Measurements from ENCODE around the gene INPP5A. TPM values are rescaled to one million over a fixed set of nuclear protein-coding genes. Genes with fewer than 3 reads are reported as not detected.

Gene INPP5A
- total RNA-seq, 1 experiment from 2014 or later = 16.6 TPM

- no TSS peak for BruUV-seq (replicated peaks)
- intact Hi-C loops (cut with micrococcal nuclease; ENCODE audit: unreplicated experiment) = no loop called here
- Mint-ChIP-seq H3K9me3 (ENCODE audit: low read depth, unreplicated experiment) (peaks cover 14% of the 10 kb centered on the region), H3K27me3 (ENCODE audit: unreplicated experiment) (no peaks in the 10 kb centered on the region), H3K36me3 (ENCODE audit: insufficient read depth, unreplicated experiment) (no peaks in the 10 kb centered on the region), H3K4me3 (ENCODE audit: low read depth, unreplicated experiment) (no peak overlapping the region), H3K27ac (ENCODE audit: unreplicated experiment) (no peak overlapping the region), H3K4me1 (ENCODE audit: low read depth, unreplicated experiment) (no peaks in the 10 kb centered on the region)
- TF ChIP-seq, protein P1, sequence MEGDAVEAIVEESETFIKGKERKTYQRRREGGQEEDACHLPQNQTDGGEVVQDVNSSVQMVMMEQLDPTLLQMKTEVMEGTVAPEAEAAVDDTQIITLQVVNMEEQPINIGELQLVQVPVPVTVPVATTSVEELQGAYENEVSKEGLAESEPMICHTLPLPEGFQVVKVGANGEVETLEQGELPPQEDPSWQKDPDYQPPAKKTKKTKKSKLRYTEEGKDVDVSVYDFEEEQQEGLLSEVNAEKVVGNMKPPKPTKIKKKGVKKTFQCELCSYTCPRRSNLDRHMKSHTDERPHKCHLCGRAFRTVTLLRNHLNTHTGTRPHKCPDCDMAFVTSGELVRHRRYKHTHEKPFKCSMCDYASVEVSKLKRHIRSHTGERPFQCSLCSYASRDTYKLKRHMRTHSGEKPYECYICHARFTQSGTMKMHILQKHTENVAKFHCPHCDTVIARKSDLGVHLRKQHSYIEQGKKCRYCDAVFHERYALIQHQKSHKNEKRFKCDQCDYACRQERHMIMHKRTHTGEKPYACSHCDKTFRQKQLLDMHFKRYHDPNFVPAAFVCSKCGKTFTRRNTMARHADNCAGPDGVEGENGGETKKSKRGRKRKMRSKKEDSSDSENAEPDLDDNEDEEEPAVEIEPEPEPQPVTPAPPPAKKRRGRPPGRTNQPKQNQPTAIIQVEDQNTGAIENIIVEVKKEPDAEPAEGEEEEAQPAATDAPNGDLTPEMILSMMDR (IDR thresholded peaks at IDR 0.05; ENCODE audit: unreplicated experiment) = no peak
- CTCF ChIA-PET = no interaction called here
- DNase-seq = no peak
Observed at GRCh38 chr10:132692311-132692710, 154.7 kb downstream of the INPP5A start.

- no peaks in the 10 kb centered on the region for H3K4me1 Mint-ChIP-seq (ENCODE audit: low read depth, unreplicated experiment)
- H3K27ac Mint-ChIP-seq (ENCODE audit: unreplicated experiment) = no peak overlapping the region
- CTCF ChIA-PET = no interaction called here
- H3K4me3 Mint-ChIP-seq (ENCODE audit: low read depth, unreplicated experiment) = no peak overlapping the region
- no TSS peak for BruUV-seq (replicated peaks)
- peaks cover 14% of the 10 kb centered on the region for H3K9me3 Mint-ChIP-seq (ENCODE audit: low read depth, unreplicated experiment)
- no peak for DNase-seq
- intact Hi-C loops (cut with micrococcal nuclease; ENCODE audit: unreplicated experiment) = no loop called here
- no peaks in the 10 kb centered on the region for H3K36me3 Mint-ChIP-seq (ENCODE audit: insufficient read depth, unreplicated experiment)
- TF ChIP-seq, protein P1 (IDR thresholded peaks at IDR 0.05; ENCODE audit: unreplicated experiment) = no peak
- H3K27me3 Mint-ChIP-seq (ENCODE audit: unreplicated experiment) = no peaks in the 10 kb centered on the region
Observed at GRCh38 chr10:132693676-132694075, 156.1 kb downstream of the INPP5A start.

DNA sequence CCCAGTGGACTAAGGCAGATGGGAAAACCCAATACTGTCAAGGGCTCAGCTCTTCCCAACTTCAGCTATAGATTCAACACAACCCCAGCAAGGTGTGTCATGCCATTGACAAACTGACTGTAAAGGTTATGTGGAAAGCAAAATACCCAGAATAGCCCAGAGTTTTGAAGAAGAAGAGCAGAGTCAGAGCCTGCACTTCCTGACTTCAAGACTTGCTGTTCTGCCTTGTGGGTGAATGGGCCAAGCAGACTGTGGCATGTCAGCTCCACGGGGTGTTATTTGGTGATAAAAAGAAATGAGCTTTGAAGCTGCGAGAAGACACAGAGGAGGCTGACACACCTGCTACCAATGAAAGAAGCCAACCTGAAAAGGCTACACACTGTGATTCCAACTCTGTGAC, 158.6 kb downstream of the INPP5A start:
- no peaks in the 10 kb centered on the region for H3K27me3 Mint-ChIP-seq (ENCODE audit: unreplicated experiment)
- no TSS peak for BruUV-seq (replicated peaks)
- H3K4me1 Mint-ChIP-seq (ENCODE audit: low read depth, unreplicated experiment) = no peaks in the 10 kb centered on the region
- CTCF ChIA-PET = no interaction called here
- intact Hi-C loops (cut with micrococcal nuclease; ENCODE audit: unreplicated experiment) = no loop called here
- TF ChIP-seq, protein P1 (IDR thresholded peaks at IDR 0.05; ENCODE audit: unreplicated experiment) = no peak
- H3K4me3 Mint-ChIP-seq (ENCODE audit: low read depth, unreplicated experiment) = no peak overlapping the region
- H3K9me3 Mint-ChIP-seq (ENCODE audit: low read depth, unreplicated experiment) = peaks cover 14% of the 10 kb centered on the region
- no peaks in the 10 kb centered on the region for H3K36me3 Mint-ChIP-seq (ENCODE audit: insufficient read depth, unreplicated experiment)
- DNase-seq = no peak
- no peak overlapping the region for H3K27ac Mint-ChIP-seq (ENCODE audit: unreplicated experiment)

DNA sequence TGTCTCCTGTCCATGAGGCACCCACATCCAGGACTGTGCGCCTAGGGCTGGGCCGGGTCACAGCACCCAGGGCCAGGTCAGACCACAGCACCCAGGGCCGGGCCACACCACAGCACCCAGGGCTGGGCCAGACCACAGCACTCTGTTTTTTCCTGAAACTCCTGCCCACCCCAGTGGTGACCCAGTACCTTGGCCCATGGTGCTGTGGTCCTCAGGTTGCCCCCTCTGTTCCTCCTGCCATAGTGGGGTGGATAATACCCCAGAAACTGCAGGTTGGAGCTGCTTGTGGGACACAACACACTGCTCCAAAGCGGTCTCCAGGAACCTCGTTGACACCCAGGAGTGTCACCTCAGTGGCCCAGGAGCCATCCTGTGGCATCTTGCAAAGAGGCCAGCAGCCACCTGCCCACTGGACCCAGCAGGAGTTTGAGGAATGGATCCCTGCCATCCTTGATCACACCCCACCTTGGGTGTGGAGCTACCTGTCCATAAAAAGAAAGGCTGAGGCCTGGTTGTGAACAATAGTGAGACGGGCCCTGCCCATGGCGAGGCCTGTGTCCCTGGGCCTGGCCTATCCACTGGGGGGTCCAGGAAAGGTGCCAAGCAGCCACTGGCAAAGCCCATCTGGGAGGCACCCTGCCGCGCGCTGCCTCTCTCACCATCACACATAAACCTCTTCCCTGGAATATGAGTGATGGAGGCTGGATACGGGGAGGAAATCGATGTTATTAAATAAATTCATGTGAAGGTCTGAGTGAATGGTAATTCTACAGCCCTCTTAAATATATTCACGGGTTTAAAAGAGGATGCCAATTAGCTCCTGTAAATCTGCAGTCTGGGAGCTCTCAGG, 159.4 kb downstream of the INPP5A start:
- H3K27me3 Mint-ChIP-seq (ENCODE audit: unreplicated experiment) = no peaks in the 10 kb centered on the region
- DNase-seq = no peak
- H3K36me3 Mint-ChIP-seq (ENCODE audit: insufficient read depth, unreplicated experiment) = no peaks in the 10 kb centered on the region
- H3K4me3 Mint-ChIP-seq (ENCODE audit: low read depth, unreplicated experiment) = no peak overlapping the region
- no TSS peak for BruUV-seq (replicated peaks)
- H3K27ac Mint-ChIP-seq (ENCODE audit: unreplicated experiment) = no peak overlapping the region
- H3K4me1 Mint-ChIP-seq (ENCODE audit: low read depth, unreplicated experiment) = no peaks in the 10 kb centered on the region
- CTCF ChIA-PET = no interaction called here
- intact Hi-C loops (cut with micrococcal nuclease; ENCODE audit: unreplicated experiment) = no loop called here
- H3K9me3 Mint-ChIP-seq (ENCODE audit: low read depth, unreplicated experiment) = peaks cover 12% of the 10 kb centered on the region
- TF ChIP-seq, protein P1 (IDR thresholded peaks at IDR 0.05; ENCODE audit: unreplicated experiment) = no peak

Data from Calu3 (cell line).